Upper lobe of left lung (tissue), 6 donors: ENCODE results near the gene CLTB. TPM values are rescaled to one million over a fixed set of nuclear protein-coding genes. Genes with fewer than 3 reads are reported as not detected.

Source experiments
- ATAC-seq, 2 donors: fragments of 200-7000 bp; cut with Tn5 transposase; one replicate each; pipeline ENCODE4 v1.9.1; 2022; ENCODE audit warnings: mild to moderate bottlenecking in 2 of 2, moderate library complexity in 2 of 2; ENCODE audit not compliant: low FRiP score in 2 of 2
- DNase-seq, 2 donors: peaks; one replicate each; pipeline ENCODE4 v3.0.0-alpha.2; 2019 to 2020
- H3K27ac ChIP-seq, 4 donors: fragments of 200-600 bp; sonication (generic); one replicate each; pipeline ENCODE4 v1.5.1; 2016 to 2019
- H3K27me3 ChIP-seq, 4 donors: fragments of 200-600 bp; sonication (generic); one replicate each; pipeline ENCODE4 v1.5.1; 2017 to 2019
- H3K36me3 ChIP-seq, 4 donors: fragments of 200-600 bp; sonication (generic); one replicate each; pipeline ENCODE4 v1.5.1; 2016 to 2019
- H3K4me1 ChIP-seq, 4 donors: fragments of 200-600 bp; sonication (generic); one replicate each; pipeline ENCODE4 v1.5.1; 2018 to 2019
- H3K4me3 ChIP-seq, 4 donors: fragments of 200-600 bp; sonication (generic); one replicate each; pipeline ENCODE4 v1.5.1; 2017 to 2019; ENCODE audit warnings: mild to moderate bottlenecking in 2 of 4, moderate library complexity in 1 of 4
- H3K9me3 ChIP-seq, 4 donors: fragments of 200-600 bp; sonication (generic); one replicate each; pipeline ENCODE4 v1.5.1; 2018 to 2019
- CTCF ChIP-seq, 6 experiments: fragments of 450-650 bp in 4 of 6; fragments of 200-600 bp in 2 of 6; sonication (generic) in 2 of 6; IDR thresholded peaks; one replicate each; pipeline ENCODE4 v1.5.1; 2016 to 2019; ENCODE audit warnings: antibody characterized with exemption in 6 of 6
- EP300 ChIP-seq, 4 donors: sonication (generic); formaldehyde crosslinking; IDR thresholded peaks; one replicate each; pipeline ENCODE4 v1.5.1; 2017; ENCODE audit warnings: antibody characterized with exemption in 4 of 4, control low read depth in 2 of 4
- POLR2A ChIP-seq, 4 donors: fragments of 450-650 bp; IDR thresholded peaks; one replicate each; pipeline ENCODE4 v1.5.1; 2016 to 2017; ENCODE audit warnings: antibody characterized with exemption in 4 of 4, mild to moderate bottlenecking in 2 of 4
- POLR2AphosphoS5 ChIP-seq, 2 donors: sonication (generic); formaldehyde crosslinking; IDR thresholded peaks; one replicate each; pipeline ENCODE4 v1.5.1; 2017; ENCODE audit warnings: antibody characterized with exemption in 2 of 2
- WGBS, 2 donors: methylation state at CpG; one replicate each; pipeline ENCODE4 v1.1.5; 2017 to 2018; 5-methylcytosine and 5-hydroxymethylcytosine counted together
- total RNA-seq, 6 donors: library from RNA; depleted of rRNA in 4 of 6; stranded (reverse); fragments of >200 nt in 4 of 6; gene quantifications; one replicate each; pipeline versions ENCODE4 v1.1.0 to v1.2.1, GENCODE V29; 2016 to 2021
- donor health status: DM: no; HTN: no; CAD: no; lungs with moderate emphysema.
- donor health status: DM: no; HTN: yes; CAD: no; lungs with severe emphysema.

Gene CLTB
- total RNA-seq, 6 donors from 2014 or later, result 54.5 to 187 (median 109) TPM

- peak; percentile 97 to 98 for ATAC-seq
- H3K36me3 ChIP-seq, result peaks cover 0 to 23% (median 9%) of the 10 kb centered on the region in 4 donors
- H3K27me3 ChIP-seq, result peaks cover 0 to 6% (median 0%) of the 10 kb centered on the region in 4 donors
- H3K4me3 ChIP-seq, result peak within 1 kb of the TSS; percentile 85 to 98 (median 96)
- peak; percentile 97 for DNase-seq
- peaks cover 21 to 44% (median 28%) of the 10 kb centered on the region in 4 donors for H3K4me1 ChIP-seq
- peak within 1 kb of the TSS; percentile 62 to 90 (median 85) for H3K27ac ChIP-seq
- TF ChIP-seq EP300 (IDR thresholded peaks at IDR 0.05), result peak in 1 of 4 donors; percentile 2
- peak; percentile 68 to 99 for TF ChIP-seq POLR2AphosphoS5 (IDR thresholded peaks at IDR 0.05)
- peak in 4 of 6 experiments; percentile 11 to 47 (median 20) for TF ChIP-seq CTCF (IDR thresholded peaks at IDR 0.05)
- peak in 3 of 4 donors; percentile 39 to 97 (median 90) for TF ChIP-seq POLR2A (IDR thresholded peaks at IDR 0.05)
- H3K9me3 ChIP-seq, result no peaks in the 10 kb centered on the region
- 2 to 3% methylated on average over 19 to 39 of the region's 56 CpGs for WGBS, 2 donors
Measured at GRCh38 chr5:176361437-176362232, 54.7 kb downstream of the CLTB start, which contains the start of gene KIAA1191. KIAA1191 (minus strand) TSS chr5:176361764; CDS start chr5:176359508, 2,256 bp downstream.

- Histone ChIP-seq H3K27ac (peak overlapping the region; percentile 62 to 90 (median 85)), H3K4me1 (peaks cover 16 to 40% (median 22%) of the 10 kb centered on the region in 4 donors), H3K9me3 (no peaks in the 10 kb centered on the region), H3K27me3 (peaks cover 0 to 6% (median 0%) of the 10 kb centered on the region in 4 donors), H3K36me3 (peaks cover 0 to 30% (median 11%) of the 10 kb centered on the region in 4 donors), H3K4me3 (peak overlapping the region; percentile 85 to 98 (median 96))
- DNase-seq (peak in 1 of 2 donors; percentile 30), ATAC-seq (no peak)
- TF ChIP-seq POLR2A (IDR thresholded peaks at IDR 0.05) (no peak), EP300 (IDR thresholded peaks at IDR 0.05) (no peak), CTCF (IDR thresholded peaks at IDR 0.05) (no peak)
- 4% methylated on average over 18 to 22 of the region's 27 CpGs for WGBS, 2 donors
Measured at GRCh38 chr5:176360894-176361436, 55.4 kb downstream of the CLTB start.

- peaks cover 0 to 39% (median 13%) of the 10 kb centered on the region in 4 donors for H3K36me3 ChIP-seq
- no peak for DNase-seq
- no peaks in the 10 kb centered on the region for H3K27me3 ChIP-seq
- no peak for ATAC-seq
- peaks cover 9 to 27% (median 14%) of the 10 kb centered on the region in 4 donors for H3K4me1 ChIP-seq
- TF ChIP-seq POLR2AphosphoS5 (IDR thresholded peaks at IDR 0.05), result no peak
- H3K9me3 ChIP-seq, result no peaks in the 10 kb centered on the region
- WGBS, 2 donors, result 64 to 73% methylated on average over 4 of the region's 4 CpGs
- H3K4me3 ChIP-seq, result no peak overlapping the region
- no peak overlapping the region for H3K27ac ChIP-seq
Measured at GRCh38 chr5:176359658-176360057, 56.7 kb downstream of the CLTB start.

- Histone ChIP-seq H3K27me3 (no peaks in the 10 kb centered on the region), H3K36me3 (peaks cover 10 to 74% (median 33%) of the 10 kb centered on the region in 4 donors), H3K4me3 (no peak overlapping the region), H3K9me3 (no peaks in the 10 kb centered on the region), H3K27ac (no peak overlapping the region), H3K4me1 (peaks cover 3 to 19% (median 12%) of the 10 kb centered on the region in 4 donors)
- DNase-seq (no peak), ATAC-seq (no peak)
- TF ChIP-seq EP300 (IDR thresholded peaks at IDR 0.05), result no peak
- TF ChIP-seq POLR2A (IDR thresholded peaks at IDR 0.05), result no peak
- TF ChIP-seq POLR2AphosphoS5 (IDR thresholded peaks at IDR 0.05), result no peak
- no peak for TF ChIP-seq CTCF (IDR thresholded peaks at IDR 0.05)
- 91% methylated on average over 3 of the region's 3 CpGs for WGBS, 2 donors
Measured at GRCh38 chr5:176356179-176356566, 60.2 kb downstream of the CLTB start.
